ENCODE measurements around the gene RAET1L. TPM values are rescaled to one million over a fixed set of nuclear protein-coding genes. Genes with fewer than 3 reads are reported as not detected.
A peak's percentile ranks its signal among the peaks of the same experiment; 100 is the strongest.

RAET1L gene
- total and polyA plus RNA-seq, 12 donors: not detected

DNA sequence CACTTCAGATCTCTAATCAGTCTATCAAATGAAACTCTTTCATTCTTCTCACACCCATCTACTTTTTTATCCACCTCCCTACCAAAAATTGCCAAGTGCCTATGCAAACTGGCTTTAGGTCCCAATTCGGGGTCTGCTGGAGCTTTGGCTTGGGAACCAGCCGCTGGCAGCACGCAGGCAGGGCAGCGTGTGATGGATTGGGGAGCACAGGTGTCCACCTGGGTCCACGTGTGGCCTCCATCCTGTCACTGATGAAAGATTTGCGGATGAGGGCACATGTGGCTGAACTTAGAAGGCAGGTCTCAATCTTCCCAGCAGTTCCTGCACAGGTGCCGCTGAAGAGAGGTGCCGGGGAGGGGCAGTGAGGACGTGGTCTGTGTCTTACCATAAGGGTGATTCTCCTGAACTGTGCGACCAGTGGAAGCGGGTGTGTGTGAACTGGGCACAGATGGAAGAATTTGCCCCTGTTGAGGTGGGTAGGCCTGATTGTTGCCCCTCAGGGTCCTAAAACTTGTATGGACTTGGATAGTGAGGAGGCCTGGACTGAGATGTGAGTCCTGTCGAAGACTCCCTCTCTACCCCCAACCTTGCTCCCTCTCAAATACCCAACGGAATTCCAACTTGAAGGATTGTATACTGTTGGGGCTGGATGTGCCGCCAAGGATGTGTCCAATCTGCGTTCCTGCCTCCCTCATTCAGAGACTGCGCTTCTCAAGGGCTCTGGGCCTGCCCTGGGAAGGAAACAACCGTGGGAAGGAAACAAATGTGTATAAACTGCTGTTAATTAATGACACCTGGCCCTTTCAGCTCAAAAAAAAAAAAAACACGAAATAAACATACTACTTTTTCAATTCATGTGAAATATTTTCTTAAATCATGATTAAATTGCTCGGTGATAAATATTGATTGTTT is 18.4 kb upstream of the RAET1L start:
- no peak for DNase-seq
- H3K4me3 ChIP-seq: no peak overlapping the region
- no peaks in the 10 kb centered on the region for H3K36me3 ChIP-seq (replicated peaks in 1 of 2)
- no peak for TF ChIP-seq POLR2A (IDR thresholded peaks at IDR 0.05)
- TF ChIP-seq, protein P1, sequence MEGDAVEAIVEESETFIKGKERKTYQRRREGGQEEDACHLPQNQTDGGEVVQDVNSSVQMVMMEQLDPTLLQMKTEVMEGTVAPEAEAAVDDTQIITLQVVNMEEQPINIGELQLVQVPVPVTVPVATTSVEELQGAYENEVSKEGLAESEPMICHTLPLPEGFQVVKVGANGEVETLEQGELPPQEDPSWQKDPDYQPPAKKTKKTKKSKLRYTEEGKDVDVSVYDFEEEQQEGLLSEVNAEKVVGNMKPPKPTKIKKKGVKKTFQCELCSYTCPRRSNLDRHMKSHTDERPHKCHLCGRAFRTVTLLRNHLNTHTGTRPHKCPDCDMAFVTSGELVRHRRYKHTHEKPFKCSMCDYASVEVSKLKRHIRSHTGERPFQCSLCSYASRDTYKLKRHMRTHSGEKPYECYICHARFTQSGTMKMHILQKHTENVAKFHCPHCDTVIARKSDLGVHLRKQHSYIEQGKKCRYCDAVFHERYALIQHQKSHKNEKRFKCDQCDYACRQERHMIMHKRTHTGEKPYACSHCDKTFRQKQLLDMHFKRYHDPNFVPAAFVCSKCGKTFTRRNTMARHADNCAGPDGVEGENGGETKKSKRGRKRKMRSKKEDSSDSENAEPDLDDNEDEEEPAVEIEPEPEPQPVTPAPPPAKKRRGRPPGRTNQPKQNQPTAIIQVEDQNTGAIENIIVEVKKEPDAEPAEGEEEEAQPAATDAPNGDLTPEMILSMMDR (IDR thresholded peaks at IDR 0.05): no peak
- H3K27ac ChIP-seq: no peak overlapping the region
- intact Hi-C loops (cut with DNase I): no loop called here
- H3K9me3 ChIP-seq (replicated peaks in 1 of 3): no peaks in the 10 kb centered on the region
- H3K4me1 ChIP-seq (replicated peaks in 1 of 2): no peaks in the 10 kb centered on the region
- 81 to 88% (median 85%) methylated on average over 19 of the region's 19 CpGs for WGBS, 4 donors
- H3K27me3 ChIP-seq: peaks cover 17% of the 10 kb centered on the region

DNA sequence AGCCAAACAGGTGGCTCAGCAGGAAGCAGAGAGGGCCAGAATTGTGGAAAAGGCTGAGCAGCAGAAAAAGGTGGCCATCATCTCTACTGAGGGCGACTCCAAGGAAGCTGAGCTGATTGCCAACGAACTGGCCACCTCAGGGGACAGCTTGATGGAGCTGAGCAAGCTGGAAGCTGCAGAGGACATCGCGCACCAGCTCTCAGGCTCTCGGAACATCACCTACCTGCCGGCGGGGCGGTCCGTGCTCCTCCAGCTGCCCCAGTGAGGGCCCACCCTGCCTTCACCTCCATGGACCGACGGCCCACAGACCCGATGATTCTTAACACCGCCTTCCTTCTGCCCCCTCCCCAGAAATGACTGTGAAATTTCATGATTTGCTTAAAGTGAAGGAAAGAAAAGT is 17.8 kb upstream of the RAET1L start:
- Histone ChIP-seq H3K9me3 (replicated peaks in 1 of 3) (no peaks in the 10 kb centered on the region), H3K4me3 (no peak overlapping the region), H3K27ac (no peak overlapping the region), H3K36me3 (replicated peaks in 1 of 2) (no peaks in the 10 kb centered on the region), H3K4me1 (replicated peaks in 1 of 2) (peaks cover under 1 to 2% of the 10 kb centered on the region in 2 donors), H3K27me3 (peaks cover 24% of the 10 kb centered on the region)
- DNase-seq: no peak
- intact Hi-C loops (cut with DNase I): no loop called here
- no peak for TF ChIP-seq POLR2A (IDR thresholded peaks at IDR 0.05)
- TF ChIP-seq, protein P1 (IDR thresholded peaks at IDR 0.05): no peak
- 90 to 96% (median 91%) methylated on average over 11 to 13 of the region's 13 CpGs for WGBS, 4 donors

DNA sequence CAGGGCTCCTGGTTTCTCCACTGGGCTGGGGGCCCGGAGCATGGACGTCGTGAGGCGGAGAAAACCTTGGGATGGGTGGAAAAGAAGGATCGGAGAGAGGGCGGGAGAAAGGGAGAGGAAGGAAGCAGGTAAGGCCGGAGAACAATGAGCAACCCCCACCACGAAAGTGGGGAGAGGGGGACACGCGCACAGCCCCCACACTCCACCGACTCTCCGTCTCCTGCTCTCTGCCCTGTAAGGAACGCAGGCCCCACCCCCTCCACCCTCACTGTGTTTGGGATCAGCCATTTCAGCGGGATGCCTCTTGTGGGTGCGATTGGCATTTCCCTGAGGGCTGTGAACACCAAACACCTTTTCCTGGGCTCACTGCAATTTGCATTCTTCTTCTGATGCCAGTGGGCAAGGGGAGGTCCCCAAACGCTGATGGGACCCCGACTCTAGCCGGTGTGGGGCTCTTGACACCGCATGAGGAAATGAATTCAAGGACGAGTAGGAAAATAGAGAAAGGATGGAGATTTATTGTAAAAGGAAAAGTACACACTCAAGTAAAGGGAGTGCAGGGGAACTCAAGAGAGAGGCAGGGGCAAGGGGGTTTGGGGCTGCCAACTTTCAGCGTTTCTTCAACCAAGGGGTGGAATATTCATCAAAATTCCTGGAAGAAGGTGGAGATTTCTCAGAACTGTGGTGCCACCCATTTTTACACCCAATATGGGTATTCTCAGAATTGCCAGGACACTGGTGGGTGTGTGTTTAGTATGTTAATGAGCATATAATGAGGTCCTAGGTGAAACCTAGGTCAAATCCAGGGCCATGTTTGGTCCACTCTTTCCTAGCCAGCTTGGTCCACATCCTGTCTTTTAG is 13.1 kb upstream of the RAET1L start:
- 5 to 10% (median 6%) methylated on average over 17 to 21 of the region's 21 CpGs for WGBS, 4 donors
- Histone ChIP-seq H3K9me3 (replicated peaks in 1 of 3) (no peaks in the 10 kb centered on the region), H3K36me3 (replicated peaks in 1 of 2) (no peaks in the 10 kb centered on the region), H3K27ac (no peak overlapping the region), H3K4me3 (peak overlapping the region in 1 of 4 donors; percentile 21), H3K4me1 (replicated peaks in 1 of 2) (peaks cover 9 to 12% of the 10 kb centered on the region in 2 donors), H3K27me3 (peaks cover 41% of the 10 kb centered on the region)
- intact Hi-C loops (cut with DNase I): no loop called here
- TF ChIP-seq, protein P1 (IDR thresholded peaks at IDR 0.05): no peak
- no peak for TF ChIP-seq POLR2A (IDR thresholded peaks at IDR 0.05)
- DNase-seq: no peak

Data from adrenal gland (tissue), 12 donors.